Right ventricle myocardium inferior (tissue), 1 donor: ENCODE data around the gene LMAN2. TPM values are rescaled to one million over a fixed set of nuclear protein-coding genes. Genes with fewer than 3 reads are reported as not detected.

Source experiments
- total RNA-seq: library from RNA; stranded (reverse); fragmentation: NEBNext Ultra II Directional; extraction: Animal tissue kit (Norgen Biotek cat#: 25700); gene quantifications from one replicate; pipeline ENCODE4 v1.2.1, GENCODE V29; 2021
- donor health status: DM: no; HTN: yes; CAD: no; lungs with severe emphysema.

The LMAN2 gene
- total RNA-seq, 1 donor from 2014 or later = 72.3 TPM

Other genes with a start within 250 kb of the LMAN2 start
- gene NSD1, start 217.9 kb downstream of the LMAN2 start, total RNA-seq = 36.1 TPM
- 18.9 TPM for gene RAB24, start 47.9 kb downstream of the LMAN2 start, total RNA-seq
- 34.1 TPM for gene PRELID1, start 47.9 kb downstream of the LMAN2 start, total RNA-seq
- gene MXD3, start 39.8 kb downstream of the LMAN2 start, total RNA-seq = 2.0 TPM
- 3.9 TPM for gene RGS14, start 6.3 kb upstream of the LMAN2 start, total RNA-seq
- gene SLC34A1, start 32.8 kb upstream of the LMAN2 start, total RNA-seq = not detected
- gene PFN3, start 49.0 kb upstream of the LMAN2 start, total RNA-seq = not detected
- not detected for gene F12, start 57.9 kb upstream of the LMAN2 start, total RNA-seq
- gene GRK6, start 75.0 kb upstream of the LMAN2 start, total RNA-seq = 18.1 TPM
- 1.4 TPM for gene PRR7, start 95.1 kb upstream of the LMAN2 start, total RNA-seq
- gene DBN1, start 122.0 kb upstream of the LMAN2 start, total RNA-seq = 32.2 TPM
- gene PDLIM7, start 145.9 kb upstream of the LMAN2 start, total RNA-seq = 43.1 TPM
- gene DOK3, start 158.2 kb upstream of the LMAN2 start, total RNA-seq = 4.4 TPM
- gene DDX41, start 165.3 kb upstream of the LMAN2 start, total RNA-seq = 30.1 TPM
- gene FAM193B, start 202.9 kb upstream of the LMAN2 start, total RNA-seq = 29.5 TPM
- gene TMED9, start 240.5 kb upstream of the LMAN2 start, total RNA-seq = 75.3 TPM
- gene B4GALT7, start 248.5 kb upstream of the LMAN2 start, total RNA-seq = 13.2 TPM